DOHH2 (cell line): ENCODE data around the gene GTF2H1.
"Not testable (repeated sequence)": the region's sequence is repeated elsewhere in the genome, so short reads cannot be mapped to it uniquely, and the experiment has no call there.

ENCODE experiments used
- H3F3A ChIP-seq: fragments of 200-600 bp; sonication (generic), shearing (Covaris generic); 2 replicates; pipeline ENCODE4 v1.6.0; 2016; ENCODE audit warnings: antibody characterized with exemption, mild to moderate bottlenecking; ENCODE audit not compliant: control insufficient read depth, insufficient read depth
- H3K27ac ChIP-seq: fragments of 200-600 bp; sonication (generic); 2 replicates; pipeline ENCODE4 v1.5.1; 2014; ENCODE audit warnings: low read depth, mild to moderate bottlenecking, low read length, moderate library complexity
- H3K27me3 ChIP-seq: fragments of 200-600 bp; sonication (generic); 2 replicates; pipeline ENCODE4 v1.6.1; 2014; ENCODE audit warnings: mild to moderate bottlenecking, low read length, mixed read lengths; ENCODE audit not compliant: control insufficient read depth
- H3K36me3 ChIP-seq: fragments of 200-600 bp; sonication (generic); 2 replicates; pipeline ENCODE4 v1.6.1; 2014; ENCODE audit warnings: mild to moderate bottlenecking, low read length, moderate library complexity, mixed read lengths; ENCODE audit not compliant: control insufficient read depth
- H3K4me1 ChIP-seq: fragments of 200-600 bp; sonication (generic); 2 replicates; pipeline ENCODE4 v1.6.1; 2014; ENCODE audit warnings: mild to moderate bottlenecking, low read length, mixed read lengths; ENCODE audit not compliant: control insufficient read depth
- H3K4me2 ChIP-seq: fragments of 200-600 bp; sonication (generic); 2 replicates; pipeline ENCODE4 v1.6.0; 2014; ENCODE audit warnings: mild to moderate bottlenecking, low read length, moderate library complexity
- H3K4me3 ChIP-seq: fragments of 200-600 bp; sonication (generic); 2 replicates; pipeline ENCODE4 v1.5.1; 2014; ENCODE audit warnings: mild to moderate bottlenecking, low read length, mixed read lengths
- H3K79me2 ChIP-seq: fragments of 200-600 bp; sonication (generic); 2 replicates; pipeline ENCODE4 v1.6.1; 2014; ENCODE audit warnings: mild to moderate bottlenecking, low read length, mixed read lengths; ENCODE audit not compliant: control insufficient read depth
- H3K9me2 ChIP-seq: fragments of 200-600 bp; sonication (generic); replicated peaks from 2 replicates; pipeline ENCODE4 v1.6.1; 2014; ENCODE audit warnings: mild to moderate bottlenecking, low read length, mixed read lengths; ENCODE audit not compliant: control insufficient read depth
- H3K9me3 ChIP-seq: fragments of 200-600 bp; sonication (generic); 2 replicates; pipeline ENCODE4 v1.6.1; 2014; ENCODE audit warnings: antibody characterized with exemption, low read length, mixed read lengths; ENCODE audit not compliant: control insufficient read depth, insufficient read depth
- H4K20me1 ChIP-seq: fragments of 200-600 bp; sonication (generic); 2 replicates; pipeline ENCODE4 v1.6.0; 2014; ENCODE audit warnings: low read depth, mild to moderate bottlenecking, antibody characterized with exemption, low read length, moderate library complexity; ENCODE audit not compliant: control insufficient read depth, insufficient read depth
- EZH2phosphoT487 ChIP-seq: fragments of 200-600 bp; sonication (generic); IDR thresholded peaks from 2 replicates; pipeline ENCODE4 v1.6.1; 2017; ENCODE audit warnings: borderline replicate concordance, mild to moderate bottlenecking, antibody characterized with exemption, low read length, moderate library complexity, mixed read lengths
- TF ChIP-seq, protein P1 (sequence below): fragments of 200-600 bp; sonication (generic); IDR thresholded peaks from one replicate; pipeline ENCODE4 v1.5.1; 2014; ENCODE audit warnings: antibody characterized with exemption, mild to moderate bottlenecking, low read depth, low read length; ENCODE audit not compliant: poor library complexity, severe bottlenecking

The GTF2H1 gene

GRCh38 chr11:18394928-18395734 is 72.8 kb downstream of the GTF2H1 start:
- no peaks in the 10 kb centered on the region for H3K9me3 ChIP-seq
- peak overlapping the region; percentile 90 for H3K27ac ChIP-seq
- H3K9me2 ChIP-seq = no peaks in the 10 kb centered on the region
- H3K4me1 ChIP-seq = peaks cover 28% of the 10 kb centered on the region
- H3K79me2 ChIP-seq = peaks cover 65% of the 10 kb centered on the region
- TF ChIP-seq EZH2phosphoT487 = no peak
- TF ChIP-seq, protein P1, sequence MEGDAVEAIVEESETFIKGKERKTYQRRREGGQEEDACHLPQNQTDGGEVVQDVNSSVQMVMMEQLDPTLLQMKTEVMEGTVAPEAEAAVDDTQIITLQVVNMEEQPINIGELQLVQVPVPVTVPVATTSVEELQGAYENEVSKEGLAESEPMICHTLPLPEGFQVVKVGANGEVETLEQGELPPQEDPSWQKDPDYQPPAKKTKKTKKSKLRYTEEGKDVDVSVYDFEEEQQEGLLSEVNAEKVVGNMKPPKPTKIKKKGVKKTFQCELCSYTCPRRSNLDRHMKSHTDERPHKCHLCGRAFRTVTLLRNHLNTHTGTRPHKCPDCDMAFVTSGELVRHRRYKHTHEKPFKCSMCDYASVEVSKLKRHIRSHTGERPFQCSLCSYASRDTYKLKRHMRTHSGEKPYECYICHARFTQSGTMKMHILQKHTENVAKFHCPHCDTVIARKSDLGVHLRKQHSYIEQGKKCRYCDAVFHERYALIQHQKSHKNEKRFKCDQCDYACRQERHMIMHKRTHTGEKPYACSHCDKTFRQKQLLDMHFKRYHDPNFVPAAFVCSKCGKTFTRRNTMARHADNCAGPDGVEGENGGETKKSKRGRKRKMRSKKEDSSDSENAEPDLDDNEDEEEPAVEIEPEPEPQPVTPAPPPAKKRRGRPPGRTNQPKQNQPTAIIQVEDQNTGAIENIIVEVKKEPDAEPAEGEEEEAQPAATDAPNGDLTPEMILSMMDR = no peak
- H3K36me3 ChIP-seq = peaks cover 56% of the 10 kb centered on the region
- peaks cover 48% of the 10 kb centered on the region for H3F3A ChIP-seq
- H3K4me2 ChIP-seq = peak overlapping the region; percentile 81
- H4K20me1 ChIP-seq = peaks cover 31% of the 10 kb centered on the region
- H3K4me3 ChIP-seq = peak overlapping the region; percentile 99
- no peaks in the 10 kb centered on the region for H3K27me3 ChIP-seq

DNA sequence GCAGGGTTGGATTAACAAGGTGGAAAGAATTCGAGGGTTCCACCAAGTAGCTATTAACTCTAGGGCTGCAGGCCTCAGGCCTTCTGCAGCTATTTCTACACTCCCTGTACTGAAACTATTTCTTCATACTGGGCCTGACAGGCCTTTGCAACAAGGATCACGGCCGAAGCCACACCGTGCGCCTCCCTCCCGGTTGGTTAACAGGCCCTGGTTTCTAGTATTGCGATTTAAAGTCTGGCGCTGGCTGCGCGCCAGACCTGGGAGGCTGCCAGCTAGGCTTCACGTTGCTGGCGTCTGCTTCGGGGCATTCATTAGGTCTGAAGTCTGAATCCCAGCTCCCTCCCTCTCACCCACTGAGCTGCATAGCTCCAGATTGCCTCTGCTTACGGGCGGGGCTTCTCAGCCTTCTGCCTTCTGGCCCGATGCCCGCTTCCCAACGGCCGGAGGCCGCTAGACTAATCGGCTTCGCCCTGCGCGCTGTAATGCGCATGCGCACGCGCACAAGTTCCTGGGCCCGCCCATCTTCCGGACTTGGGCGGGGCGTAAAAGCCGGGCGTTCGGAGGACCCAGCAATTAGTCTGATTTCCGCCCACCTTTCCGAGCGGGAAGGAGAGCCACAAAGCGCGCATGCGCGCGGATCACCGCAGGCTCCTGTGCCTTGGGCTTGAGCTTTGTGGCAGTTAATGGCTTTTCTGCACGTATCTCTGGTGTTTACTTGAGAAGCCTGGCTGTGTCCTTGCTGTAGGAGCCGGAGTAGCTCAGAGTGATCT is 73.6 kb downstream of the GTF2H1 start:
- Histone ChIP-seq H3K4me2 (peak overlapping the region; percentile 81), H3K9me2 (no peaks in the 10 kb centered on the region), H3K9me3 (no peaks in the 10 kb centered on the region), H3F3A (peaks cover 54% of the 10 kb centered on the region), H3K27ac (peak overlapping the region; percentile 90), H3K79me2 (peaks cover 70% of the 10 kb centered on the region), H3K4me1 (peaks cover 28% of the 10 kb centered on the region), H4K20me1 (peaks cover 31% of the 10 kb centered on the region), H3K27me3 (no peaks in the 10 kb centered on the region), H3K36me3 (peaks cover 63% of the 10 kb centered on the region), H3K4me3 (peak overlapping the region; percentile 99)
- TF ChIP-seq, protein P1 = no peak
- no peak for TF ChIP-seq EZH2phosphoT487

GRCh38 chr11:18397921-18398320 is 75.6 kb downstream of the GTF2H1 start:
- peaks cover 80% of the 10 kb centered on the region for H3K79me2 ChIP-seq
- no peaks in the 10 kb centered on the region for H3K9me2 ChIP-seq
- H4K20me1 ChIP-seq = peaks cover 42% of the 10 kb centered on the region
- no peaks in the 10 kb centered on the region for H3K27me3 ChIP-seq
- H3K4me1 ChIP-seq = peaks cover 20% of the 10 kb centered on the region
- H3F3A ChIP-seq = peaks cover 67% of the 10 kb centered on the region
- peaks cover 78% of the 10 kb centered on the region for H3K36me3 ChIP-seq
- no peak overlapping the region for H3K4me2 ChIP-seq
- no peak overlapping the region for H3K27ac ChIP-seq
- H3K9me3 ChIP-seq = no peaks in the 10 kb centered on the region
- H3K4me3 ChIP-seq = no peak overlapping the region
- TF ChIP-seq, protein P1 = no peak
- TF ChIP-seq EZH2phosphoT487 = no peak

- not testable (repeated sequence) for H3K4me3 ChIP-seq, H3K4me1 ChIP-seq, H3K9me3 ChIP-seq, H3K4me2 ChIP-seq, H3K27me3 ChIP-seq, H3K27ac ChIP-seq, H3K9me2 ChIP-seq
- Histone ChIP-seq H4K20me1 (peaks cover 48% of the 10 kb centered on the region), H3F3A (peaks cover 82% of the 10 kb centered on the region), H3K36me3 (peaks cover 92% of the 10 kb centered on the region), H3K79me2 (peaks cover 60% of the 10 kb centered on the region)
Observed at GRCh38 chr11:18401077-18401476, 78.7 kb downstream of the GTF2H1 start.
